Uterus (tissue), 2 donors: ENCODE measurements around the gene PTS.

Source experiments
- POLR2A ChIP-seq, 2 donors: fragments of 450-650 bp; IDR thresholded peaks; one replicate each; pipeline ENCODE4 v1.6.1; 2016; ENCODE audit warnings: antibody characterized with exemption in 2 of 2, mild to moderate bottlenecking in 1 of 2, moderate library complexity in 1 of 2
- TF ChIP-seq, protein P1 (sequence below), 4 experiments: fragments of 200-600 bp in 2 of 4; fragments of 450-650 bp in 2 of 4; sonication (generic) in 2 of 4; IDR thresholded peaks; one replicate each; pipeline ENCODE4 v1.5.1; 2016 to 2019; ENCODE audit warnings: antibody characterized with exemption in 4 of 4, mild to moderate bottlenecking in 2 of 4, moderate library complexity in 1 of 4

DNA sequence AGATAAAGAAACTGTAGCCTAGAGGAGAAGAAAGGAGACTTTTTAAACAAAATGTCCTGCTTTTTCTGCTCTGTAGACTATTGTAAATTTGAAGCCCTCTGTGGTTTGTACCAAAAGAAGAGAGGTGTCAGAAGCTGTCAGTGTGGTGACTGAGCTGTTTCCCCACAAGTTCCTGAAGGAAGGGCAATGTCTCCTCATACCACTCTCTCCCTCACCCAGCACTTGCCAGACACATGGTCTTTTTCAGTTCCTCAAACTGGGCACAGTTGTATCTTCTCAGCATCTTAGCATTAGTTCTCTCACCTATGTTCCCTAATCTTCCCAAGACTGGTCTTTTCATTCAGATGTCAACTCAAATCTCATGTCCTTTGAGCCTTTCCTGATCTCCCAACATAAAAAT is 46.6 kb upstream of the PTS start:
- TF ChIP-seq, protein P1, sequence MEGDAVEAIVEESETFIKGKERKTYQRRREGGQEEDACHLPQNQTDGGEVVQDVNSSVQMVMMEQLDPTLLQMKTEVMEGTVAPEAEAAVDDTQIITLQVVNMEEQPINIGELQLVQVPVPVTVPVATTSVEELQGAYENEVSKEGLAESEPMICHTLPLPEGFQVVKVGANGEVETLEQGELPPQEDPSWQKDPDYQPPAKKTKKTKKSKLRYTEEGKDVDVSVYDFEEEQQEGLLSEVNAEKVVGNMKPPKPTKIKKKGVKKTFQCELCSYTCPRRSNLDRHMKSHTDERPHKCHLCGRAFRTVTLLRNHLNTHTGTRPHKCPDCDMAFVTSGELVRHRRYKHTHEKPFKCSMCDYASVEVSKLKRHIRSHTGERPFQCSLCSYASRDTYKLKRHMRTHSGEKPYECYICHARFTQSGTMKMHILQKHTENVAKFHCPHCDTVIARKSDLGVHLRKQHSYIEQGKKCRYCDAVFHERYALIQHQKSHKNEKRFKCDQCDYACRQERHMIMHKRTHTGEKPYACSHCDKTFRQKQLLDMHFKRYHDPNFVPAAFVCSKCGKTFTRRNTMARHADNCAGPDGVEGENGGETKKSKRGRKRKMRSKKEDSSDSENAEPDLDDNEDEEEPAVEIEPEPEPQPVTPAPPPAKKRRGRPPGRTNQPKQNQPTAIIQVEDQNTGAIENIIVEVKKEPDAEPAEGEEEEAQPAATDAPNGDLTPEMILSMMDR (IDR thresholded peaks at IDR 0.05), result no peak
- no peak for TF ChIP-seq POLR2A (IDR thresholded peaks at IDR 0.05)
